PC-3 (cell line): ENCODE data around the gene SLIT1.

Experiments
- EZH2 ChIP-seq: fragments of 300-600 bp; sonication (generic); IDR thresholded peaks from one replicate; pipeline ENCODE4 v1.6.1; 2017; ENCODE audit warnings: antibody characterized with exemption, mild to moderate bottlenecking, low read length; ENCODE audit not compliant: unreplicated experiment
- EZH2phosphoT487 ChIP-seq: fragments of 300-600 bp; sonication (generic); IDR thresholded peaks from 2 replicates; pipeline ENCODE4 v1.6.1; 2018; ENCODE audit warnings: mild to moderate bottlenecking, antibody characterized with exemption, low read length, borderline replicate concordance
- TF ChIP-seq, protein P1 (sequence below): fragments of 300-600 bp; sonication (generic); conservative IDR thresholded peaks from 2 replicates; pipeline ENCODE4 v1.5.1; 2017; ENCODE audit warnings: antibody characterized with exemption, low read depth, mild to moderate bottlenecking, low read length

DNA sequence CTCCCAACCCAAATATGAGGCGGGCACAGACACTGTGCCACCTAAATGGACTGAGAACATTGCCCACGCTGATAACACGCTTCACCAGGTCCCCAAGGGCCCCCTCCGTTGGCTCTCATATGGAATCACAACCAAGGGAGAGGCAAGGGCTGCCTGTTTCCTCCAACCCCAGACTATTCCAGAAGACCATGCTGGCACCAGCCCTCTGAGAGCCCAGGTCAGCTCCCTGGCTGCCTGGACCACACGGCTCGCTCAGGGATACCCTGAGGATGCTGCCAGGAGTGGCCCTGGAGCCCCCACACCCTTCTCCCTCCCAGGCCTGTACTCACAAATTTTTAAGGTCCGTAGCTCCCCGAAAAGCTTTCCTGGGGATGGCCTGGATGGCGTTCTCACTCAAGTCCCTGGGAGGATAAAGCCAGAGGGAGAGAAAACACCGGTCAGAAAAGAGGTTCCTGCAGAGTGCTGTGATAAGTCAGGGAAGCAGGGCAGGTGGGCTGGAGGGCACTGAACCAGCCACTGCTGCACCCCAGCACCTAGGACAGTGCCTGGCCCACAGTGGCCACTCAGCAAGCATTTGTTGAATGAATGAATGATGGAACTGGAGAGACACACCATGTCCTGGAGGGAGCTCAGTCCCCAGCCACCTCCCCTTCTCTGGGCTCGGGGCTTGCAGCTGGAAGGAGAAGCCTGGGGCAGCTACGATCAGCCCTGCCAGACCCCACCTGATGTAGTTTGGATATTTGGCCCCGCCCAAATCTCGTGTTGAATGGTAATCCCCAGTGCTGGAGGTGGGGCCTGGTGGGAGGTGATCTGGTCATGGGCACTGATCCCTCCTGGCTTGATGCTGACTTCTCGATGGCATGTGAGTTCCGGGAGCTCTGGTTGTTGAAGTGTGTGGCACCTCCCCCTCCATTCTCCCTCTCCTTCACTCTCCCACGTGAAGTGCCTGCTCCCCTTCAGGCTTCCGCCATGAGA is 119.8 kb downstream of the SLIT1 start:
- TF ChIP-seq, protein P1, sequence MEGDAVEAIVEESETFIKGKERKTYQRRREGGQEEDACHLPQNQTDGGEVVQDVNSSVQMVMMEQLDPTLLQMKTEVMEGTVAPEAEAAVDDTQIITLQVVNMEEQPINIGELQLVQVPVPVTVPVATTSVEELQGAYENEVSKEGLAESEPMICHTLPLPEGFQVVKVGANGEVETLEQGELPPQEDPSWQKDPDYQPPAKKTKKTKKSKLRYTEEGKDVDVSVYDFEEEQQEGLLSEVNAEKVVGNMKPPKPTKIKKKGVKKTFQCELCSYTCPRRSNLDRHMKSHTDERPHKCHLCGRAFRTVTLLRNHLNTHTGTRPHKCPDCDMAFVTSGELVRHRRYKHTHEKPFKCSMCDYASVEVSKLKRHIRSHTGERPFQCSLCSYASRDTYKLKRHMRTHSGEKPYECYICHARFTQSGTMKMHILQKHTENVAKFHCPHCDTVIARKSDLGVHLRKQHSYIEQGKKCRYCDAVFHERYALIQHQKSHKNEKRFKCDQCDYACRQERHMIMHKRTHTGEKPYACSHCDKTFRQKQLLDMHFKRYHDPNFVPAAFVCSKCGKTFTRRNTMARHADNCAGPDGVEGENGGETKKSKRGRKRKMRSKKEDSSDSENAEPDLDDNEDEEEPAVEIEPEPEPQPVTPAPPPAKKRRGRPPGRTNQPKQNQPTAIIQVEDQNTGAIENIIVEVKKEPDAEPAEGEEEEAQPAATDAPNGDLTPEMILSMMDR, result no peak
- TF ChIP-seq EZH2 (no peak), EZH2phosphoT487 (no peak)
